Measurements from ENCODE around the gene SETD1B.

SETD1B gene

DNA sequence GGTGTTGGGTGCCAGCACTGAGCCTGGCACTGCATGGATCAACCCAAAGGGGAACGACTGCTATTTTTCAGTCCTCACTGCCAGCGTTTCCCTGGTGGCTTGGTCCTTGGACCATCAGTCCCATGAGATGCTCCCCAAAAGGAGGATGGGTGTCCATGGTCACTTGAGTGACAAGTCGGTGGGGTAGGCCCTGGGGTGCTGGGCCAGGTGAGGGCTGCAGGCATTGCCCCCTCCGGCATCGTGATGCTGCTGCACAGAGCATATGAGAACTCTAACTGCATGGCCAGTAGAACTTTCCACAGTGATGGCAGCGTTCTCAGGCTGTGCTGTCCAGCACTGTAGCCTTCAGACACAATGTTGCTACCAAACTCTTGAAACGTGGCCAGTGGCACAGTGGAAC is 16.2 kb downstream of the SETD1B start:
- TF ChIP-seq, protein P1, sequence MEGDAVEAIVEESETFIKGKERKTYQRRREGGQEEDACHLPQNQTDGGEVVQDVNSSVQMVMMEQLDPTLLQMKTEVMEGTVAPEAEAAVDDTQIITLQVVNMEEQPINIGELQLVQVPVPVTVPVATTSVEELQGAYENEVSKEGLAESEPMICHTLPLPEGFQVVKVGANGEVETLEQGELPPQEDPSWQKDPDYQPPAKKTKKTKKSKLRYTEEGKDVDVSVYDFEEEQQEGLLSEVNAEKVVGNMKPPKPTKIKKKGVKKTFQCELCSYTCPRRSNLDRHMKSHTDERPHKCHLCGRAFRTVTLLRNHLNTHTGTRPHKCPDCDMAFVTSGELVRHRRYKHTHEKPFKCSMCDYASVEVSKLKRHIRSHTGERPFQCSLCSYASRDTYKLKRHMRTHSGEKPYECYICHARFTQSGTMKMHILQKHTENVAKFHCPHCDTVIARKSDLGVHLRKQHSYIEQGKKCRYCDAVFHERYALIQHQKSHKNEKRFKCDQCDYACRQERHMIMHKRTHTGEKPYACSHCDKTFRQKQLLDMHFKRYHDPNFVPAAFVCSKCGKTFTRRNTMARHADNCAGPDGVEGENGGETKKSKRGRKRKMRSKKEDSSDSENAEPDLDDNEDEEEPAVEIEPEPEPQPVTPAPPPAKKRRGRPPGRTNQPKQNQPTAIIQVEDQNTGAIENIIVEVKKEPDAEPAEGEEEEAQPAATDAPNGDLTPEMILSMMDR (IDR thresholded peaks at IDR 0.05; ENCODE audit: control insufficient read depth, insufficient read depth, low read depth, low read length, missing control alignments), result no peak
- no peak overlapping the region for H3K4me3 ChIP-seq (ENCODE audit: control insufficient read depth, low read depth, low read length)
- DNase-seq (ENCODE audit: low read depth), result no peak

DNA sequence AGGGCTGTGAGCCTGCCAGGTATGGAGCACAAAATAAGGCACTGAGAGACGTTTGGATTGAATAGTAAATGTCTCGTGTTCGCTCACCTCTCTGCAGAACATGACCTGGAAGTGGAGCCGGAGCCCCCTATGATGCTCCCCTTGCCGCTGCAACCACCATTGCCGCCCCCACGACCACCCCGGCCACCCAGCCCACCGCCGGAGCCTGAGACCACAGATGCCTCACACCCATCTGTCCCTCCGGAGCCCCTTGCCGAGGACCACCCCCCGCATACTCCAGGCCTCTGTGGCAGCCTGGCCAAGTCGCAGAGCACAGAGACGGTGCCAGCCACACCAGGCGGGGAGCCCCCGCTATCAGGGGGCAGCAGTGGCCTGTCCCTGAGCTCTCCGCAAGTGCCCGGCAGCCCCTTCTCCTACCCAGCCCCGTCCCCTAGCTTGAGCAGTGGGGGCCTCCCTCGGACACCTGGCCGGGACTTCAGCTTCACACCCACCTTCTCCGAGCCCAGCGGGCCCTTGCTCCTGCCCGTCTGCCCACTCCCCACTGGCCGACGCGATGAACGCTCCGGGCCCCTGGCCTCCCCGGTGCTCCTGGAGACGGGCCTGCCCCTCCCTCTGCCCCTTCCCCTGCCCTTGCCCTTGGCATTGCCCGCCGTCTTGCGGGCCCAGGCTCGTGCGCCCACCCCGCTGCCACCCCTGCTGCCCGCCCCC is 18.7 kb downstream of the SETD1B start:
- TF ChIP-seq, protein P1 (IDR thresholded peaks at IDR 0.05; ENCODE audit: control insufficient read depth, insufficient read depth, low read depth, low read length, missing control alignments), result no peak
- no peak overlapping the region for H3K4me3 ChIP-seq (ENCODE audit: control insufficient read depth, low read depth, low read length)
- no peak for DNase-seq (ENCODE audit: low read depth)

DNA sequence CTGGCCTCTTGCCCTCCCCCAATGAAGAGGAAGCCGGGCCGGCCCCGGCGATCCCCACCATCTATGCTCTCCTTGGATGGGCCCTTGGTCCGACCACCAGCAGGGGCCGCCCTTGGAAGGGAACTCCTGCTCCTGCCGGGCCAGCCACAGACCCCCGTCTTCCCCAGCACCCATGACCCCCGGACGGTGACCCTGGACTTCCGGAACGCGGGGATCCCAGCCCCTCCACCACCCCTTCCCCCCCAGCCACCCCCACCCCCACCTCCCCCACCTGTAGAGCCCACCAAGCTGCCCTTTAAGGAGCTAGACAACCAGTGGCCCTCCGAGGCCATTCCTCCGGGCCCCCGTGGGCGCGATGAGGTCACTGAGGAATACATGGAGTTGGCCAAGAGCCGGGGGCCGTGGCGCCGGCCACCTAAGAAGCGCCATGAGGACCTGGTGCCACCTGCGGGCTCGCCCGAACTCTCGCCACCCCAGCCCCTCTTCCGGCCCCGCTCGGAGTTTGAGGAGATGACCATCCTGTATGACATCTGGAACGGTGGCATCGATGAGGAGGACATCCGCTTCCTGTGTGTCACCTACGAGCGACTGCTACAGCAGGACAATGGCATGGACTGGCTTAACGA is 19.4 kb downstream of the SETD1B start:
- TF ChIP-seq, protein P1 (IDR thresholded peaks at IDR 0.05; ENCODE audit: control insufficient read depth, insufficient read depth, low read depth, low read length, missing control alignments), result peak; percentile 8
- no peak overlapping the region for H3K4me3 ChIP-seq (ENCODE audit: control insufficient read depth, low read depth, low read length)
- no peak for DNase-seq (ENCODE audit: low read depth)

GRCh38 chr12:121823727-121824115 is 19.9 kb downstream of the SETD1B start:
- H3K4me3 ChIP-seq (ENCODE audit: control insufficient read depth, low read depth, low read length), result no peak overlapping the region
- no peak for DNase-seq (ENCODE audit: low read depth)
- TF ChIP-seq, protein P1 (IDR thresholded peaks at IDR 0.05; ENCODE audit: control insufficient read depth, insufficient read depth, low read depth, low read length, missing control alignments), result no peak

- H3K4me3 ChIP-seq (ENCODE audit: control insufficient read depth, low read depth, low read length), result no peak overlapping the region
Measured at GRCh38 chr12:121825041-121825523, 21.3 kb downstream of the SETD1B start.

GRCh38 chr12:121826318-121827150 is 22.7 kb downstream of the SETD1B start:
- TF ChIP-seq, protein P1 (IDR thresholded peaks at IDR 0.05; ENCODE audit: control insufficient read depth, insufficient read depth, low read depth, low read length, missing control alignments), result no peak
- DNase-seq (ENCODE audit: low read depth), result no peak
- H3K4me3 ChIP-seq (ENCODE audit: control insufficient read depth, low read depth, low read length), result no peak overlapping the region

More at GRCh38 chr12:121825041-121825523, 21.3 kb downstream of the SETD1B start:
- TF ChIP-seq, protein P1 (IDR thresholded peaks at IDR 0.05; ENCODE audit: control insufficient read depth, insufficient read depth, low read depth, low read length, missing control alignments), result no peak
- no peak for DNase-seq (ENCODE audit: low read depth)
